ENCODE measurements around the gene LIN7A. TPM values are rescaled to one million over a fixed set of nuclear protein-coding genes. Genes with fewer than 3 reads are reported as not detected.

LIN7A gene
- total and polyA plus RNA-seq, 7 donors, result 0.48 to 2.1 (median 0.81) TPM

GRCh38 chr12:80807640-80808288 lies 130.0 kb downstream of the LIN7A start:
- DNase-seq (no peak), ATAC-seq (no peak)
- Histone ChIP-seq H3K36me3 (ENCODE audit: insufficient read depth in 1 of 2, low read depth in 1 of 2) (no peaks in the 10 kb centered on the region), H3K4me1 (no peaks in the 10 kb centered on the region), H3K27me3 (ENCODE audit: insufficient read depth in 3 of 3, low read length in 2 of 3) (no peaks in the 10 kb centered on the region), H3K4me3 (no peak overlapping the region), H3K27ac (no peak overlapping the region), H3K9me3 (no peaks in the 10 kb centered on the region)
- TF ChIP-seq, protein P1, sequence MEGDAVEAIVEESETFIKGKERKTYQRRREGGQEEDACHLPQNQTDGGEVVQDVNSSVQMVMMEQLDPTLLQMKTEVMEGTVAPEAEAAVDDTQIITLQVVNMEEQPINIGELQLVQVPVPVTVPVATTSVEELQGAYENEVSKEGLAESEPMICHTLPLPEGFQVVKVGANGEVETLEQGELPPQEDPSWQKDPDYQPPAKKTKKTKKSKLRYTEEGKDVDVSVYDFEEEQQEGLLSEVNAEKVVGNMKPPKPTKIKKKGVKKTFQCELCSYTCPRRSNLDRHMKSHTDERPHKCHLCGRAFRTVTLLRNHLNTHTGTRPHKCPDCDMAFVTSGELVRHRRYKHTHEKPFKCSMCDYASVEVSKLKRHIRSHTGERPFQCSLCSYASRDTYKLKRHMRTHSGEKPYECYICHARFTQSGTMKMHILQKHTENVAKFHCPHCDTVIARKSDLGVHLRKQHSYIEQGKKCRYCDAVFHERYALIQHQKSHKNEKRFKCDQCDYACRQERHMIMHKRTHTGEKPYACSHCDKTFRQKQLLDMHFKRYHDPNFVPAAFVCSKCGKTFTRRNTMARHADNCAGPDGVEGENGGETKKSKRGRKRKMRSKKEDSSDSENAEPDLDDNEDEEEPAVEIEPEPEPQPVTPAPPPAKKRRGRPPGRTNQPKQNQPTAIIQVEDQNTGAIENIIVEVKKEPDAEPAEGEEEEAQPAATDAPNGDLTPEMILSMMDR (IDR thresholded peaks at IDR 0.05), result no peak
- 92 to 93% (median 93%) methylated on average over 4 of the region's 4 CpGs for WGBS, 3 donors
- intact Hi-C loops (cut with DNase I), result no loop called here

GRCh38 chr12:80805106-80805505 lies 132.6 kb downstream of the LIN7A start:
- Histone ChIP-seq H3K4me3 (no peak overlapping the region), H3K9me3 (no peaks in the 10 kb centered on the region), H3K27me3 (ENCODE audit: insufficient read depth in 3 of 3, low read length in 2 of 3) (no peaks in the 10 kb centered on the region), H3K27ac (no peak overlapping the region), H3K36me3 (ENCODE audit: insufficient read depth in 1 of 2, low read depth in 1 of 2) (no peaks in the 10 kb centered on the region), H3K4me1 (no peaks in the 10 kb centered on the region)
- 95 to 97% (median 96%) methylated on average over 4 of the region's 4 CpGs for WGBS, 3 donors
- DNase-seq (no peak), ATAC-seq (no peak)
- TF ChIP-seq, protein P1 (IDR thresholded peaks at IDR 0.05), result no peak
- intact Hi-C loops (cut with DNase I), result no loop called here

DNA sequence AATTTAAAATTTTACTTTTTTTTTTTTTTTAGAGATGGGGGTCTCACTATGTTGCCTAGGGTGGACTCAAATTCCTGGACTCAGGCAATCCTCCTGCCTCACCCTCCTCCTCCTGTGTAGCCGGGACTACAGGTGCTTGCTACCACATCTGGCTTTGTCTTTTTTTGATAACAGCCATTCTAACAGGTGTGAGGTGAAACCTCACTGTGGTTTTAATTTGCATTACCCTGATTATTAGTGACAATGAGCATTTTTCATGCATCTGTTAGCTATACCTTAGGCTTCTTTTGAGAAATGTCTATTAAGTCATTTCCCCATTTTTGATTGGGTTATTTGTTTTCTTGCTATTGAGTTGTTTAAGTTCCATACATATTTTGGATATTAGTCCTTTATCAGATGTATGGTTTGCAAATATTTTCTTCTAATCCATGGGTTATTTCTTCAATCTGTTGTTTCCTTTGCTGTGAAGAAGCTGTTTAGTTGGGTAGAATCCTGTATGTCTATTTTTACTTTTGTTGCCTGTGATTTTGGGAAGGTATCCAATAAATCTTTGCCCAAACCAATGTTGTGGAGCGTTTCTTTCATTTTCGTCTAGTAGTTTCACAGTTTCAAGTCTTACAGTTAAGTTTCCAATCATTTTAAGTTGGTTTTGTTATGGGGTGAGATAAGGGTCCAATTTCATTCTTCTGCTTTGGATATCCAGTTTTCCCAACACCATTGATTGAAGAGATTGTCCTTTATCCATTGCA lies 134.9 kb downstream of the LIN7A start:
- intact Hi-C loops (cut with DNase I), result no loop called here
- no peak for ATAC-seq
- Histone ChIP-seq H3K27ac (no peak overlapping the region), H3K36me3 (ENCODE audit: insufficient read depth in 1 of 2, low read depth in 1 of 2) (no peaks in the 10 kb centered on the region), H3K4me3 (no peak overlapping the region), H3K4me1 (no peaks in the 10 kb centered on the region), H3K9me3 (no peaks in the 10 kb centered on the region), H3K27me3 (ENCODE audit: insufficient read depth in 3 of 3, low read length in 2 of 3) (no peaks in the 10 kb centered on the region)
- WGBS, 3 donors, result 49 to 84% (median 65%) methylated on average over 3 of the region's 3 CpGs
- DNase-seq, result no peak
- TF ChIP-seq, protein P1 (IDR thresholded peaks at IDR 0.05), result no peak

GRCh38 chr12:80798281-80798680 lies 139.5 kb downstream of the LIN7A start:
- TF ChIP-seq, protein P1 (IDR thresholded peaks at IDR 0.05), result no peak
- H3K27ac ChIP-seq, result no peak overlapping the region
- H3K4me3 ChIP-seq, result no peak overlapping the region
- no peaks in the 10 kb centered on the region for H3K27me3 ChIP-seq (ENCODE audit: insufficient read depth in 3 of 3, low read length in 2 of 3)
- no peaks in the 10 kb centered on the region for H3K9me3 ChIP-seq
- DNase-seq (no peak), ATAC-seq (no peak)
- no peaks in the 10 kb centered on the region for H3K4me1 ChIP-seq
- no peaks in the 10 kb centered on the region for H3K36me3 ChIP-seq (ENCODE audit: insufficient read depth in 1 of 2, low read depth in 1 of 2)
- intact Hi-C loops (cut with DNase I), result no loop called here
- 53 to 64% (median 57%) methylated on average over 4 of the region's 4 CpGs for WGBS, 3 donors

All from psoas muscle (tissue), 8 donors.